H1 (cell line): ENCODE data around the gene CCT6B.
A peak's percentile ranks its signal among the peaks of the same experiment; 100 is the strongest.

Experiments used
- ASH2L ChIP-seq: fragments of 200-600, 300-600 bp; sonication (generic); IDR thresholded peaks from one replicate; pipeline ENCODE4 v1.7.1; 2017; ENCODE audit warnings: low read length
- ATF2 ChIP-seq: IDR thresholded peaks from 2 replicates; pipeline ENCODE4 v1.6.1; 2012; ENCODE audit warnings: low read length, inconsistent platforms
- CBX8 ChIP-seq: fragments of 300-800, 300-1000 bp; sonication (generic); IDR thresholded peaks from 2 replicates; pipeline ENCODE4 v1.7.1; 2016; ENCODE audit warnings: low read depth, low read length, borderline replicate concordance
- EZH2 ChIP-seq: fragments of 200-600 bp; sonication (generic); IDR thresholded peaks from 2 replicates; pipeline ENCODE4 v1.7.1; 2012; ENCODE audit warnings: low read depth, mild to moderate bottlenecking, moderate library complexity, low read length, inconsistent platforms; ENCODE audit not compliant: severe bottlenecking
- HDAC2 ChIP-seq, 2 experiments: fragments of 300-600 bp in 1 of 2; sonication (generic) in 1 of 2; IDR thresholded peaks; 2 replicates each; pipeline ENCODE4 v1.6.1; 2011 to 2012; ENCODE audit warnings: low read depth in 2 of 2, low read length in 2 of 2, mild to moderate bottlenecking in 2 of 2, moderate library complexity in 2 of 2, borderline replicate concordance in 1 of 2, inconsistent platforms in 1 of 2
- MAX ChIP-seq: IDR thresholded peaks from 2 replicates; pipeline ENCODE4 v1.6.1; 2012; ENCODE audit warnings: inconsistent platforms
- POLR2A ChIP-seq, 2 experiments: IDR thresholded peaks; 1 replicate in 1 of 2; 2 replicates in 1 of 2; pipeline ENCODE4 v1.6.1; 2011; ENCODE audit warnings: low read depth in 2 of 2, low read length in 2 of 2, mild to moderate bottlenecking in 2 of 2; ENCODE audit errors: control extremely low read depth in 1 of 2
- POLR2AphosphoS5 ChIP-seq: IDR thresholded peaks from 2 replicates; pipeline ENCODE4 v1.6.1; 2011; ENCODE audit warnings: low read depth, low read length
- TF ChIP-seq, protein P1 (sequence below), 3 experiments: IDR thresholded peaks; 1 replicate in 2 of 3; 2 replicates in 1 of 3; pipeline versions ENCODE4 v1.5.1 to v1.6.1; 2011; ENCODE audit warnings: low read length in 3 of 3, mild to moderate bottlenecking in 3 of 3, inconsistent platforms in 2 of 3, low read depth in 1 of 3, moderate library complexity in 1 of 3; ENCODE audit not compliant: insufficient read depth in 1 of 3; ENCODE audit errors: control extremely low read depth in 1 of 3

DNA sequence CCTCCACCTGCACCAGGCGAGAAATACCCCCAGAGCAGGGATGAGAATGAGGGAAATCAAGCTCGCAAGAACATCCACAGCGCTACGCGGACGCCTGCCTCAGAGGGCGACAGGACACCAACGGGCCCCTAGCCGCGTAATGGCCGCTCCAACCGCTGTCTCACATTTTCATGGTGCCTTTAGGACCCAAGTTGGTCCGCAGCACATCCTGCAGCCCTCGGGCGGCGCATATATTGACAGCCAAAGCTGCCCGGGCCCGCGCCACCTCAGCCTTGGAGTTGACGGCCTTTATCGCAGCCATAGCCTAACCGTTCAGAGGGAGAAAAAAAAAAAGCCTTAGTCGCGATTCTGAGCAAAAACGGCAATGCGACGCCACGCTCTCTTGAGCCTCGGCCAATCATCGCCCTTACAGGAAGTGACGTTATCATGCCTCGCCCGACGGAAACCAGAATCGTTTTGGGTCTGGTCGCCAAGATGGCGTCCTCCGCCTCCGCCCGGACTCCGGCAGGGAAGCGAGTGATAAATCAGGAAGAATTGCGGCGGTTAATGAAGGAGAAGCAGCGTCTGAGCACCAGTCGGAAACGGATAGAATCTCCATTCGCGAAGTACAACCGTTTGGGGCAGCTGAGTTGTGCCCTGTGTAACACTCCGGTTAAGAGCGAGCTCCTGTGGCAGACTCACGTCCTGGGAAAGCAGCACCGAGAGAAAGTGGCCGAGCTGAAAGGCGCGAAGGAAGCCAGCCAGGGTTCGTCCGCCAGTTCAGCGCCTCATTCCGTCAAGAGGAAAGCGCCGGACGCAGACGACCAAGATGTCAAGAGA lies at the start of gene CCT6B, which contains the start of gene ZNF830:
- TF ChIP-seq, protein P1, sequence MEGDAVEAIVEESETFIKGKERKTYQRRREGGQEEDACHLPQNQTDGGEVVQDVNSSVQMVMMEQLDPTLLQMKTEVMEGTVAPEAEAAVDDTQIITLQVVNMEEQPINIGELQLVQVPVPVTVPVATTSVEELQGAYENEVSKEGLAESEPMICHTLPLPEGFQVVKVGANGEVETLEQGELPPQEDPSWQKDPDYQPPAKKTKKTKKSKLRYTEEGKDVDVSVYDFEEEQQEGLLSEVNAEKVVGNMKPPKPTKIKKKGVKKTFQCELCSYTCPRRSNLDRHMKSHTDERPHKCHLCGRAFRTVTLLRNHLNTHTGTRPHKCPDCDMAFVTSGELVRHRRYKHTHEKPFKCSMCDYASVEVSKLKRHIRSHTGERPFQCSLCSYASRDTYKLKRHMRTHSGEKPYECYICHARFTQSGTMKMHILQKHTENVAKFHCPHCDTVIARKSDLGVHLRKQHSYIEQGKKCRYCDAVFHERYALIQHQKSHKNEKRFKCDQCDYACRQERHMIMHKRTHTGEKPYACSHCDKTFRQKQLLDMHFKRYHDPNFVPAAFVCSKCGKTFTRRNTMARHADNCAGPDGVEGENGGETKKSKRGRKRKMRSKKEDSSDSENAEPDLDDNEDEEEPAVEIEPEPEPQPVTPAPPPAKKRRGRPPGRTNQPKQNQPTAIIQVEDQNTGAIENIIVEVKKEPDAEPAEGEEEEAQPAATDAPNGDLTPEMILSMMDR (IDR thresholded peaks at IDR 0.05; ENCODE audit: control extremely low read depth in 1 of 3, insufficient read depth in 1 of 3, low read depth in 1 of 3, low read length in 3 of 3) = no peak
- TF ChIP-seq ASH2L (peak; percentile 95), EZH2 (no peak), POLR2A (IDR thresholded peaks at IDR 0.05; ENCODE audit: control extremely low read depth in 1 of 2, low read depth in 2 of 2, low read length in 2 of 2) (peak; percentile 90 to 95), HDAC2 (IDR thresholded peaks at IDR 0.05; ENCODE audit: borderline replicate concordance in 1 of 2, low read depth in 2 of 2, low read length in 2 of 2) (peak in 1 of 2 experiments; percentile 100; a peak in 2 of 4 replicates), POLR2AphosphoS5 (peak; percentile 97), ATF2 (peak; percentile 33; the same call in 1 of the 2 replicates), MAX (peak; percentile 66), CBX8 (no peak)
